Femur (tissue), 1 donor: ENCODE results near the gene L1CAM.

Experiments used
- DNase-seq: peaks from one replicate; pipeline ENCODE4 v3.0.0-alpha.2; 2017

L1CAM gene

GRCh38 chrX:153903238-153903980, 17.4 kb upstream of the L1CAM start:
- DNase-seq: peak; percentile 44

- DNase-seq: peak; percentile 17
Observed at GRCh38 chrX:153902385-153902784, 16.4 kb upstream of the L1CAM start.

- DNase-seq: no peak
Observed at GRCh38 chrX:153901753-153902140, 15.8 kb upstream of the L1CAM start.

- DNase-seq: peak; percentile 74
Observed at GRCh38 chrX:153900831-153901752, 15.1 kb upstream of the L1CAM start.

- DNase-seq: no peak
Observed at GRCh38 chrX:153897899-153898298, 11.9 kb upstream of the L1CAM start.

GRCh38 chrX:153889123-153889522, 3.1 kb upstream of the L1CAM start:
- DNase-seq: no peak

- DNase-seq: no peak
Observed at GRCh38 chrX:153888344-153888743, 2.4 kb upstream of the L1CAM start.

GRCh38 chrX:153887385-153887784, 1.4 kb upstream of the L1CAM start:
- no peak for DNase-seq

GRCh38 chrX:153886915-153887314, 942 bp upstream of the L1CAM start:
- DNase-seq: no peak

- no peak for DNase-seq
Observed at GRCh38 chrX:153885208-153885787, 675 bp downstream of the L1CAM start.

GRCh38 chrX:153884590-153884989, 1.4 kb downstream of the L1CAM start:
- no peak for DNase-seq

GRCh38 chrX:153884136-153884535, 1.8 kb downstream of the L1CAM start:
- no peak for DNase-seq

- DNase-seq: no peak
Observed at GRCh38 chrX:153883163-153883843, 2.7 kb downstream of the L1CAM start.

GRCh38 chrX:153882557-153882956, 3.4 kb downstream of the L1CAM start:
- no peak for DNase-seq

- DNase-seq: no peak
Observed at GRCh38 chrX:153882086-153882498, 3.9 kb downstream of the L1CAM start.

GRCh38 chrX:153881281-153881680, 4.7 kb downstream of the L1CAM start:
- DNase-seq: no peak

GRCh38 chrX:153880440-153880815, 5.5 kb downstream of the L1CAM start:
- DNase-seq: no peak

GRCh38 chrX:153879741-153880439, 6.1 kb downstream of the L1CAM start:
- no peak for DNase-seq

GRCh38 chrX:153878969-153879653, 6.9 kb downstream of the L1CAM start:
- no peak for DNase-seq

GRCh38 chrX:153878345-153878744, 7.6 kb downstream of the L1CAM start:
- DNase-seq: no peak

- DNase-seq: no peak
Observed at GRCh38 chrX:153877571-153878261, 8.3 kb downstream of the L1CAM start.
